GM18951 (cell line): ENCODE measurements around the gene ZNF85.
"Not testable (repeated sequence)": the region's sequence is repeated elsewhere in the genome, so short reads cannot be mapped to it uniquely, and the experiment has no call there.

ENCODE experiments used
- POLR2A ChIP-seq: IDR thresholded peaks from 4 replicates; pipeline ENCODE4 v1.6.1; 2011; ENCODE audit warnings: mild to moderate bottlenecking; ENCODE audit not compliant: insufficient read length, insufficient read depth; ENCODE audit errors: extremely low read depth
- in situ Hi-C: fragments of 300-500 bp; cut with MboI; formaldehyde crosslinking; loops from one replicate; pipeline ENCODE4 v1.12.0; 2022; ENCODE audit warnings: low sequenced_read_pairs, mixed read lengths, inconsistent platforms; ENCODE audit not compliant: unreplicated experiment

Gene ZNF85

GRCh38 chr19:20923077-20923871 lies at the start of gene ZNF85:
TSS of gene ZNF85 (plus strand) at chr19:20923251. CDS start at chr19:20923401, 150 bp downstream.
- TF ChIP-seq POLR2A = peak; percentile 60
- in situ Hi-C loops = no loop called here

- in situ Hi-C loops = no loop called here
- no peak for TF ChIP-seq POLR2A
Measured at GRCh38 chr19:20879501-20879900, 43.5 kb upstream of the ZNF85 start.

- in situ Hi-C loops = no loop called here
- no peak for TF ChIP-seq POLR2A
Measured at GRCh38 chr19:20912973-20913372, 10.1 kb upstream of the ZNF85 start.

- in situ Hi-C loops = no loop called here
- no peak for TF ChIP-seq POLR2A
Measured at GRCh38 chr19:20925481-20925880, 2.4 kb downstream of the ZNF85 start.

- in situ Hi-C loops = no loop called here
- no peak for TF ChIP-seq POLR2A
Measured at GRCh38 chr19:20926796-20927195, 3.7 kb downstream of the ZNF85 start.

GRCh38 chr19:20928371-20928770 lies 5.3 kb downstream of the ZNF85 start:
- in situ Hi-C loops = no loop called here

GRCh38 chr19:20936322-20936947 lies 13.4 kb downstream of the ZNF85 start:
- in situ Hi-C loops = not testable (repeated sequence)

More at GRCh38 chr19:20928371-20928770, 5.3 kb downstream of the ZNF85 start:
- TF ChIP-seq POLR2A = no peak

- in situ Hi-C loops = not testable (repeated sequence)
Measured at GRCh38 chr19:20952561-20953095, 29.6 kb downstream of the ZNF85 start.

- in situ Hi-C loops = no loop called here
- TF ChIP-seq POLR2A = no peak
Measured at GRCh38 chr19:20964798-20965197, 41.7 kb downstream of the ZNF85 start.

GRCh38 chr19:20968092-20968491 lies 45.0 kb downstream of the ZNF85 start:
- no peak for TF ChIP-seq POLR2A
- in situ Hi-C loops = no loop called here

- in situ Hi-C loops = no loop called here
- no peak for TF ChIP-seq POLR2A
Measured at GRCh38 chr19:20969498-20969897, 46.4 kb downstream of the ZNF85 start.

GRCh38 chr19:20969898-20970297 lies 46.8 kb downstream of the ZNF85 start:
- no peak for TF ChIP-seq POLR2A
- in situ Hi-C loops = no loop called here

- in situ Hi-C loops = not testable (repeated sequence)
Measured at GRCh38 chr19:20992788-20993187, 69.7 kb downstream of the ZNF85 start.

- peak; percentile 40 for TF ChIP-seq POLR2A
- in situ Hi-C loops = no loop called here
Measured at GRCh38 chr19:20999731-21000352, 76.8 kb downstream of the ZNF85 start.
